ACC112 (cell line): ENCODE data around the gene NPAS3.

Experiments used
- H2AFZ ChIP-seq: fragments of 200-600 bp; sonication (generic); one replicate; pipeline ENCODE4 v1.6.0; 2017; ENCODE audit warnings: antibody characterized with exemption, low read length; ENCODE audit not compliant: unreplicated experiment
- H3K27ac ChIP-seq: fragments of 200-600 bp; sonication (generic); 2 replicates; pipeline ENCODE4 v1.5.1; 2014; ENCODE audit warnings: low read depth, mild to moderate bottlenecking, antibody characterized with exemption, low read length, moderate library complexity
- H3K27me3 ChIP-seq: fragments of 200-600 bp; sonication (generic); 2 replicates; pipeline ENCODE4 v1.6.1; 2014; ENCODE audit warnings: mild to moderate bottlenecking, antibody characterized with exemption, low read length, moderate library complexity, mixed read lengths; ENCODE audit not compliant: insufficient read depth
- H3K36me3 ChIP-seq: fragments of 200-600 bp; sonication (generic); 2 replicates; pipeline ENCODE4 v1.6.1; 2016; ENCODE audit warnings: mild to moderate bottlenecking, antibody characterized with exemption, low read length, moderate library complexity, mixed read lengths; ENCODE audit not compliant: insufficient read depth
- H3K4me1 ChIP-seq: fragments of 200-600 bp; sonication (generic); one replicate; pipeline ENCODE4 v1.6.1; 2016; ENCODE audit warnings: low read length, mixed read lengths; ENCODE audit not compliant: insufficient read depth, unreplicated experiment, control insufficient read depth
- H3K4me3 ChIP-seq: fragments of 200-600 bp; sonication (generic); 2 replicates; pipeline ENCODE4 v1.5.1; 2014; ENCODE audit warnings: mild to moderate bottlenecking, low read depth, low read length
- H3K79me2 ChIP-seq: fragments of 200-600 bp; sonication (generic); one replicate; pipeline ENCODE4 v1.6.0; 2016; ENCODE audit warnings: low read length; ENCODE audit not compliant: control insufficient read depth, unreplicated experiment, insufficient read depth

NPAS3 gene

GRCh38 chr14:33525626-33526025 lies 586.9 kb downstream of the NPAS3 start:
- Histone ChIP-seq H3K79me2 (no peaks in the 10 kb centered on the region), H3K27me3 (no peaks in the 10 kb centered on the region), H3K27ac (no peak overlapping the region), H2AFZ (peak overlapping the region; percentile 34), H3K36me3 (no peaks in the 10 kb centered on the region), H3K4me1 (peaks cover 26% of the 10 kb centered on the region), H3K4me3 (peak overlapping the region; percentile 10; the same call in 1 of the 2 replicates)

GRCh38 chr14:33527023-33527634 lies 588.5 kb downstream of the NPAS3 start:
- no peaks in the 10 kb centered on the region for H3K27me3 ChIP-seq
- no peak overlapping the region for H2AFZ ChIP-seq
- no peaks in the 10 kb centered on the region for H3K79me2 ChIP-seq

DNA sequence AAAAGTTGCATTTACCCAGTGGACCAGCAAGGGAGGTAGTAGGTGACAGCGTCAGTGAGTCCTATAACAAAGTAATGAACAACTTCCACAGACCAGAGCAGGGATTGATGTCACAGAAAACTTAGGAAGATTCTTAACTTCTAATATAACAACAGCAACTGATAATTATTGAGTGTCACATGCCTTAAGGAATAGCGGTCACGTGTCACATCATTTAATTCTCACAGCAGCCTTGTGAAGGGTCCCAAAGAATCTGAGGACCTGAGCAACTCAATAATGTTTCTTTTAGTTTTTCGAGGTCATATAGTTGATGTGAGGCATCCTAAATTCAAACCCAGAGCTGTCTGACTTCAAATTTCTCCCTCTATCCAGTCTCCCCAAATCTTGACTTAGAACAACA lies 590.0 kb downstream of the NPAS3 start:
- Histone ChIP-seq H3K36me3 (no peaks in the 10 kb centered on the region), H3K4me1 (peaks cover 19% of the 10 kb centered on the region), H3K79me2 (no peaks in the 10 kb centered on the region), H3K27me3 (no peaks in the 10 kb centered on the region), H2AFZ (no peak overlapping the region), H3K27ac (no peak overlapping the region), H3K4me3 (no peak overlapping the region)

More at GRCh38 chr14:33527023-33527634, 588.5 kb downstream of the NPAS3 start:
- Histone ChIP-seq H3K4me3 (no peak overlapping the region), H3K27ac (no peak overlapping the region), H3K36me3 (no peaks in the 10 kb centered on the region), H3K4me1 (peaks cover 26% of the 10 kb centered on the region)

DNA sequence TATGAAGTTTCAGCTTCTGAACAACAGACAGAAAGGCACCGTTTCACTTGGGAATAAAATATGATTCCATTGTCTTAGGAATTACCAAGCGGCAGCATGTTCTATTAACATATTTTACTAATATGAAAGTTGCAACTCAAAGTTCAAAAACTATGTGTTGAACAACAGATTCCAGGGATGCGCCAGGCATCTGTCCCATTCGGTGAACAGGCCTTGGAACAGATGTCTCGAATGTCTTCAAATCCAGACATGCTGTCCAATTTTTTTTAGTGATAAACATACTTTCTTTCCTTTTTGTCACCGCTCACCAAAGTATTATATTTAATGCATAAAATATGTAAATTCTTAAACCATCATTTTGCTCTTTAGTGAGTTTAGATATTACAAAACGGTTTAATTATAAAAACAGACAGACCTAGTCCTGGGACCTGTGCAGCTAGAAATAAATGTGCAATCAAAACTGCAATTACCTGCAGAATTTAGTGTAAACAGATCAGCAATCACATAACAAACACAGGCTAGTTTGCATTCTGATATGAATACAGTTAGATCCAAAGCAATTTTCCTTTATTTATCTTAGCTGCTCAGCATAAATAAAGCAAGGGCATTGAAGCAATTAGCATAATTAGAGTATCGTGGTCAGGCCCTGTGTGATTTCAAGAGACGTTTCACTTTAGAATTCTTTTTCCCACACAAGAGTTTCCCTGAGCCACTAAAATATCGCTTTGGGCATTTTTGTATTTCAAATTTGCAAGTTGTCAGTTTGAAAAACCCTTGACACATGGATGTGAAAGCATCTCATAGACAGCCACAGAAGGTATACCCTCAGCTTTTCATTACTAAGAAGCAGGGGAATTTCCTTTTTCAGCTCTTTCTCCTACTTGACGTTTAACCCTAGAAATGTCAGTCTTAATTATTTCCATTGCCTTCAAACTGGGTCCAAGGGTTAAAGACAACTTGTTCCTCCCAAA lies 591.4 kb downstream of the NPAS3 start:
- Histone ChIP-seq H3K4me3 (no peak overlapping the region), H3K4me1 (peaks cover 13% of the 10 kb centered on the region), H2AFZ (no peak overlapping the region), H3K27ac (no peak overlapping the region), H3K79me2 (no peaks in the 10 kb centered on the region), H3K36me3 (no peaks in the 10 kb centered on the region), H3K27me3 (no peaks in the 10 kb centered on the region)

DNA sequence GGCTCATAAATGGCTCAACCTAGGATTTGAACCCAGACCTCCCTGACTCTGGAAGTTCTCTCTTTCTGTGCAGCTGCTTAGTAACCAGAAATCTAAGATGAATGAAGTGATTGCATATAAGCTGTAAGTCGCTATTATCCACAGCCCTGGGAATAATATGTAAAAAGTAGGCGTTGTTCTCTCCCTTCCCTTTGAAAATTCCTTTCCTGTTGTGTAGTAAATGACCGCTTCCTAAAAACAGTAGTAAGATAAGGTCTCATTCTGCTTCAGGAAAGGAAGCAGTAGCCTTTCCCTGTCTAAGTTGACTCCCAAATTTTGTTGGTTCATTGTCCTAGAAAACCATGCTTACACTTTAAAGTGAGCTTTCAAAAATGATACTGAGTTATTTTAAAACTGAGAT lies 593.9 kb downstream of the NPAS3 start:
- H3K27ac ChIP-seq: no peak overlapping the region
- no peaks in the 10 kb centered on the region for H3K79me2 ChIP-seq

DNA sequence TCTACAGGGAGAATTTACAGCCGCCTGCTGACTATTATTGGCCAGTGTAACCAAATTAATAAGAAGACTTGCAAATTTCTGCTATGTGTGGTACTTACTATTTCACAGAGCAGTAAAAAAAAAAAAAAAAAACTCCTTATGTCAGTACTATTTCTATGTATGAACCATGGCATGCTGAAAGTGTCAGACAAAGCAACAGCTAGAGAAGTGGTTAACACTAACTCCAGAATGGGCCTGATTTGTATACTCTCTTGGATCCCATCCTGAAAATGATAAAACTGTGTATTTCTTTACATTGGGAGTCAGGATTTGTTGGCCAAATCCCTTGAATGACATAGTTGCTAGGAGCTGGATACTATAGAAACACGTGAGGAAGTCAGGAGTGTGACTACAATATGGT lies 595.4 kb downstream of the NPAS3 start:
- H3K27ac ChIP-seq: no peak overlapping the region
- no peaks in the 10 kb centered on the region for H3K27me3 ChIP-seq
- H3K36me3 ChIP-seq: no peaks in the 10 kb centered on the region
- H3K4me3 ChIP-seq: no peak overlapping the region
- H2AFZ ChIP-seq: no peak overlapping the region
- H3K79me2 ChIP-seq: no peaks in the 10 kb centered on the region
- no peaks in the 10 kb centered on the region for H3K4me1 ChIP-seq

More for the DNA sequence above, 593.9 kb downstream of the NPAS3 start:
- no peaks in the 10 kb centered on the region for H3K27me3 ChIP-seq
- no peak overlapping the region for H2AFZ ChIP-seq
- H3K4me3 ChIP-seq: no peak overlapping the region
- H3K4me1 ChIP-seq: no peaks in the 10 kb centered on the region
- no peaks in the 10 kb centered on the region for H3K36me3 ChIP-seq

DNA sequence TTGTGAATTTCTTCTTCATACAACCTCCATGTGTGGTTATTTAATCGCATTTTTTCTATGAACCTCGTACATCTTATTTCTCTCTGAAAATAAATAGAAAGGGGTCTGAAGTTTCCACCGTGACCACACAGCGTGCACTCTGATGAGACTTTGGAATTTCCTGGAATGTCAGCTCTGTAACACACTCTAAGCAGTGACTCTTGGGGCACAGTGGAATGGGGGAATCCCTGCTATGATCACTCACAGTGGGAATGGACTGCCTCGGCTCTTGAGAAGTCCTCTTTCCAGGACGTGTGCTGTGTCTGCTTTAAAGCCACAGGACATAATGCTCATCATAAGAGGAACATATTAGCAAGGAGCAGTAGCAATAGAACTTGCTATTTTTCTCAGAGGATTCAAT lies 596.0 kb downstream of the NPAS3 start:
- H3K4me3 ChIP-seq: no peak overlapping the region
- no peak overlapping the region for H2AFZ ChIP-seq

DNA sequence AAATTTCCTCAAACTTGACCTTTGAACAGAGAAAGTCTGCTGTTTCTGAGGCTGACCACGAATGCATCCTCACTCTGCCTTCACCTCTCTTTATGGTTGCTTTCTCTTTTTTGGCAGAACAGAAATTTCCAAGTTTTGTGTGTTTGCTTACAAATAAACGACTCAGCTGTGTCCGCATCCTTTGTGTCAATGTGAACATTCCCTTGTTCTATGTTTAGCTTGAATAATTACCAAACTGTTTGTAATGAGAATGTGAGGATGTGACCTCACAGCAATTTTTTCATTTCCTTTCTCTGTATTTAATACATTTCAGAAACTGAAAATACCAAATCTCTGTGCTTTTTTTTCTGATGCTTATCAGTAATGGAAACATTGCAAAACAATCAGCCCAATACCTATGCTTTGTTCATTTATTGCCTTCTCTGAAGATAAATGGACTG lies 601.3 kb downstream of the NPAS3 start:
- Histone ChIP-seq H3K4me3 (no peak overlapping the region; the same call in 1 of the 2 replicates), H2AFZ (peak overlapping the region; percentile 47), H3K27ac (no peak overlapping the region), H3K79me2 (no peaks in the 10 kb centered on the region), H3K36me3 (no peaks in the 10 kb centered on the region), H3K4me1 (peaks cover 12% of the 10 kb centered on the region), H3K27me3 (no peaks in the 10 kb centered on the region)

More for the DNA sequence above, 596.0 kb downstream of the NPAS3 start:
- Histone ChIP-seq H3K79me2 (no peaks in the 10 kb centered on the region), H3K27me3 (no peaks in the 10 kb centered on the region), H3K36me3 (no peaks in the 10 kb centered on the region), H3K27ac (no peak overlapping the region), H3K4me1 (peaks cover 3% of the 10 kb centered on the region)

DNA sequence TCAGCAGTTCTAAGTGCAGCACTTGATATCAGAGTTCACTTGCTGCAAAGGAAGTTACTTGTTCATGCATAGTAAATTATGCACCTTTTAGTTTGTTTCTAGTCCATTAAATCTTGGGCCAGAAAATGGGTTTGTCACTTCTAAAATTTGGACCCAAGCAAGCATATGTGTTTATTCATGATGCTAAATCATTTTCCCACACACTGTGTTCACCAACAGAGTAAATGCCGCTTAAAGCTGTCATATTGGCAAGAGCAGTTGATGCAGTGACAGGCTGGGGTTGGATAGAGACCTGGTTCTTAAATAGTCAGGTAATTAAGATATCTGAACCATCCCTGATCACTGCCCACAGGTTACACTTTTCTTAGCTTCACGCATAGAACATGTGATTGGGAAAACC lies 602.5 kb downstream of the NPAS3 start:
- Histone ChIP-seq H2AFZ (no peak overlapping the region), H3K27me3 (no peaks in the 10 kb centered on the region), H3K27ac (no peak overlapping the region), H3K4me3 (no peak overlapping the region), H3K4me1 (peaks cover 12% of the 10 kb centered on the region), H3K36me3 (no peaks in the 10 kb centered on the region), H3K79me2 (no peaks in the 10 kb centered on the region)

DNA sequence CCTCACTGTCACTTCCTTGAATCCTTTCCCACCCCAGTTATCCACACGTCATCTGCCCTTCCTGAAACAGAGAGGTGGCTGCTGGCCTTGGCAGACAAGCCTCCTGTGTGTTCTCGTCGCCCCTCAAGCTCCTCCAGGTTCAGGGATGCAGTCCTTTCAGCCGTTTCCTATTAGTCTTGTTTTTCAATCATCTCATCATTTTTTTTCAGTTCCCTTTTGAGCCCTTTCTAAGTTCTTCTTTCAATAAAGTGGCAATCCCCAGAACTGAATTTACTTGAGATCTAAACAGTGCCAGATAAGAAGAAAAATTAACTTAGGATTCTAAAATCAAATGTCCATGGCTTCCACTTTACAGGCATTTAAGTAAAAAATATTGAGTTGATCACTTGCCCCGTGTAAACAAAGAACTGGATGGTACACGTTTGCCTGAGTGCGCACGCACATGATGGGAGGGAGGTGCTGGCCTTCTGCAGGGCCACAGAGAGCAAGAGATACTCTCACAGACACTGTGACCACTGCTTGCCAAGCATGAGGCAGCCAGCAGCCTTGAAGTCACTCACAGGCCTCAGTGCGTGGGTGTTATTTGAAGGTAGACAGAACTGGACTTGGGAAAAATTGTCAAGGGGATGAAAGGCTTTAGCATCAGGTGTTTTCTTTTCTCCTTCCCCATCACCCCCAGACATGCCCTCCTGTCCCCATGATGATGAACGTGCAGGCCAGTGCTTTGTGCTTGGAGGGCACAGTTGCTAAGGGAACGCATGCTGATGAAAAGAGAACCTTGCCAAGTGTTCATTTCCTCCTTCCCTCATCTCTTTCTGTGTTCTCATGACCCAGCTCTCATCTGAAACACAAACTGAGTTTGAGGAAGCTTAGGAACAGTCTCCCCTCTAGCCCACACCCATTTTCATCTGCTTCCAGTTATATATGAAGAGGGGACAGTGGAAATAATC lies 603.9 kb downstream of the NPAS3 start:
- Histone ChIP-seq H3K4me1 (peaks cover 12% of the 10 kb centered on the region), H3K27me3 (no peaks in the 10 kb centered on the region), H2AFZ (no peak overlapping the region), H3K36me3 (no peaks in the 10 kb centered on the region), H3K4me3 (no peak overlapping the region), H3K79me2 (no peaks in the 10 kb centered on the region), H3K27ac (no peak overlapping the region)
